Effector memory CD4-positive, alpha-beta T cell (primary cell): ENCODE measurements around the gene CEP112.

ENCODE experiments used
- DNase-seq, 3 donors: peaks; one replicate each; pipeline ENCODE4 v3.0.0-alpha.2; 2020
- H3K27ac ChIP-seq: 2 replicates; pipeline ENCODE4 v1.7.0; 2013; ENCODE audit warnings: mild to moderate bottlenecking, low read length, moderate library complexity; ENCODE audit not compliant: insufficient read depth, poor library complexity, severe bottlenecking
- H3K27me3 ChIP-seq: replicated peaks from 2 replicates; pipeline ENCODE4 v1.7.0; 2013; ENCODE audit warnings: mild to moderate bottlenecking, low read length; ENCODE audit not compliant: insufficient read depth, control insufficient read depth, poor library complexity, severe bottlenecking
- H3K36me3 ChIP-seq: 2 replicates; pipeline ENCODE4 v1.7.0; 2013; ENCODE audit warnings: mild to moderate bottlenecking, low read length, moderate library complexity; ENCODE audit not compliant: control insufficient read depth, insufficient read depth
- H3K4me1 ChIP-seq: 2 replicates; pipeline ENCODE4 v1.7.0; 2013; ENCODE audit warnings: low read length, mild to moderate bottlenecking; ENCODE audit not compliant: control insufficient read depth, insufficient read depth, poor library complexity, severe bottlenecking
- H3K4me3 ChIP-seq: 2 replicates; pipeline ENCODE4 v1.7.0; 2013; ENCODE audit warnings: low read length, low read depth, mild to moderate bottlenecking; ENCODE audit not compliant: insufficient read depth, poor library complexity, severe bottlenecking
- H3K9me3 ChIP-seq: 2 replicates; pipeline ENCODE4 v1.7.0; 2013; ENCODE audit warnings: mild to moderate bottlenecking, low read length, moderate library complexity; ENCODE audit not compliant: control insufficient read depth

Gene CEP112

DNA sequence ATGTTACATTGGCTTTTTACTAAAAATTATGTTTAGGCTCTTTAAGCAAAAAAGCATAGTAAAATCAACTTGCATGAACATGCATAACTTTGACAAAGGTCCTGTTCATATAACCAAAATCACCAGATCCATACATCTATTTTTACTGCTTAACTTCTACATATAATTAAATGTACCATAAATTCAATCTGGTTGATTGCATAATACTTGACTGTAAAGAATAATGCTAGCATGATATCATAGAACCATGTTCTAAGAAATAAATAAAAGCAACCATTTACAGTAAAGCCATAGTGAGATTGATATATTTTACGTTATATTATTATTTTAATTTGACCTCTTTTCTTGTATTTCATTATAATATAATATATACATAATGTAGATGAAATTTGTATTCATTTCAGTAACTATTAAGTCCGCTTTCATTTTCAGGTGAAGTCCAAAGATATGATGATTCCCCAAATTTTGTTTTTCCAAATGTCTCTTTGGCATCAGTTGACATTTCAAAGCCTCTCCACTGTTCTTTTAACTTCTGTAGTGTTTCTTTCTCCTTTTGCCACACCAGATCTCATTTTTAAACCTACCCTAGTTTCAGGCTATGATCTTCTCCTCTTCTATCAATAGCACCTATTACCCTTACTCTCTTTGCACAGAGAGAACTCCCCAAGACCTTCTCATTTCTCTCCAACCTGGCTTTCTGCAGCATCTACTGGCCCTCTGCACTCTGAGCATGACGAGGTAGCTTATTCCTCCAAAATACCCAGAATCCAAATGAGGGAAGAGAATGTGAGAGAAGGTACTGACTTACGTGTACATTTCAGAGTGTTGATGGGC lies 35.5 kb upstream of the CEP112 start:
- Histone ChIP-seq H3K4me1 (no peaks in the 10 kb centered on the region), H3K36me3 (no peaks in the 10 kb centered on the region), H3K27ac (no peak overlapping the region), H3K27me3 (no peaks in the 10 kb centered on the region), H3K4me3 (no peak overlapping the region), H3K9me3 (no peaks in the 10 kb centered on the region)
- DNase-seq = no peak

DNA sequence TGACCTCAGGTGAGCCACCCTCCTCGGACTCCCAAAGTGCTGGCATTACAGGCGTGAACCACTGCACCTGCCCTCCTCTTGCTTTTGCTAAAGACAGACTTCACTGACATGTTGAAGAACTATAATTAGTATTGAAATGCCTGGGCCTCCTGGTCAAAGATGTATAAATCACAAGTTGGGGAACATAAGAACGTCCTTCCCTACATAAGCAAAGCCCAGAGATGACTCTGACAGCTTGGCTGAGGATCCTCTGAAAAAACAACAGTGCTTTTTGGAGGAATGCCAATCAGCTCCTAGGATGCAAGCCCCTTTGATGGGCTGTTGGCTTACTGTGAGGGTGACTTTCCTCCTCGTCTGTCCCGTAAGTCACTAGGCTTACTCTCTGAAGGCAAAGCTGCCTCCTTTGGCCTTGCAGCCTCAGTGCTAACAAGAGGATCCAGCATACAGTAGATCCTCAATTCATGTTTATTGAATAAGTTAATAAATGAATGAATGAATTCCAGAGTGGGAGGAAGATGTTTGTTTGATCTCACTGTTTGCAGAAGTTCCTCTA lies 30.9 kb upstream of the CEP112 start:
- Histone ChIP-seq H3K4me3 (no peak overlapping the region), H3K36me3 (no peaks in the 10 kb centered on the region), H3K9me3 (no peaks in the 10 kb centered on the region), H3K27me3 (no peaks in the 10 kb centered on the region), H3K27ac (no peak overlapping the region), H3K4me1 (no peaks in the 10 kb centered on the region)
- DNase-seq = no peak

DNA sequence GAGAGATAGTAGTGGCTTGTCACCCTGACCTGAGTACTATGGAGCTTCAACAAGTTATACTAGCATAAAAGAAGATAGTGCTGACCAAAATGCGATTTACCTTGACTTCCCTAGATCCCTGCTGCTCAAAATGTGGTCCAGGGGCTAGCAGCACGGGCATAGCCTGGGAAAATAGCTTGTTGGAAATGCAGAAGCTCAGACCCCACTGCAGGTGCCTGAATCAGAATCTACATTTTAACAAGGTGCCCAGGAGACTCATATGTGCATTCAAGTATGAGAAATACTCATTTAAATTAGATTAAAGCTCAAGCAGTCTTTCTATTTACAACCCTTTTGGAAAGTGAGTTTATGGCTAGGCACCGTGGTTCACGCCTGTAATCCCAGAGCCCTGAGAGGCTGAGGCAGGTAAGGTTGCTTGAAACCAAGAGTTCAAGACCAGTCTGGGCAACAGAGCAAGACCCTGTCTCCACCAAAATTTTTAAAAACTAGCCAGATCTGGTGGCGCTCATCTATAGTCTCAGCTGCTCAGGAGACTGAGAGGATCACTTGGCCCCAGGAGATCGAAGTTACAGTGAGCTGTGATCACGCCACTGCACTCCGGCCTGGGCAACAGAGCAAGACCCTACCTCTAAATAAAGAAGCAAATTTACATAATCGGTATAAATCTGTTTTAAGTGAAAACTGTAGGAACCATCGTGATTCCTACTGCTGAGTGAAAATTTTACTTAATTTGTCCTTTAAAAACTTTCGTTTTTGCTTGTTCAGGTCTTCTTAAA lies 30.0 kb upstream of the CEP112 start:
- no peaks in the 10 kb centered on the region for H3K27me3 ChIP-seq

DNA sequence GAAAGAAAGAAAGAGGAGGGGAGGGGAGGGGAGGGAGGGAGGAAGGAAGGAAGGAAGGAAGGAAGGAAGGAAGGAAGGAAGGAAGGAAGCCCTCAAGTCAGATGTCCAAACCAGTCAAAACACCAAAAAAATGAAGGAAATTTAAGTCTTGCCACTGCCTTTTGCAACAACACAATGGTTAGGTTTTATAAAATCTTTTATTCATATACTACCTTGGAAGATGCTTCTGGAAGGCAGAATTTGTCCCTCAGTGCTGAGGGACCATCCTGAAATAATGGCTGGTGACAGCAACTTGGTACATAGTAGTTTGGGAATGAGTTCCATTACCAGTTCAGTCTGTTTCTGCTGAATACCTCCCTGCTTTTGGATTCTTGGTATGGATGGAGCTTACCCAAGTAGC lies 29.4 kb upstream of the CEP112 start:
- no peaks in the 10 kb centered on the region for H3K9me3 ChIP-seq
- no peak overlapping the region for H3K4me3 ChIP-seq
- H3K36me3 ChIP-seq = no peaks in the 10 kb centered on the region
- no peaks in the 10 kb centered on the region for H3K27me3 ChIP-seq
- no peaks in the 10 kb centered on the region for H3K4me1 ChIP-seq
- DNase-seq = no peak
- no peak overlapping the region for H3K27ac ChIP-seq

More for the DNA sequence above, 30.0 kb upstream of the CEP112 start:
- Histone ChIP-seq H3K27ac (no peak overlapping the region), H3K36me3 (no peaks in the 10 kb centered on the region), H3K9me3 (no peaks in the 10 kb centered on the region), H3K4me1 (no peaks in the 10 kb centered on the region), H3K4me3 (no peak overlapping the region)
- DNase-seq = no peak

DNA sequence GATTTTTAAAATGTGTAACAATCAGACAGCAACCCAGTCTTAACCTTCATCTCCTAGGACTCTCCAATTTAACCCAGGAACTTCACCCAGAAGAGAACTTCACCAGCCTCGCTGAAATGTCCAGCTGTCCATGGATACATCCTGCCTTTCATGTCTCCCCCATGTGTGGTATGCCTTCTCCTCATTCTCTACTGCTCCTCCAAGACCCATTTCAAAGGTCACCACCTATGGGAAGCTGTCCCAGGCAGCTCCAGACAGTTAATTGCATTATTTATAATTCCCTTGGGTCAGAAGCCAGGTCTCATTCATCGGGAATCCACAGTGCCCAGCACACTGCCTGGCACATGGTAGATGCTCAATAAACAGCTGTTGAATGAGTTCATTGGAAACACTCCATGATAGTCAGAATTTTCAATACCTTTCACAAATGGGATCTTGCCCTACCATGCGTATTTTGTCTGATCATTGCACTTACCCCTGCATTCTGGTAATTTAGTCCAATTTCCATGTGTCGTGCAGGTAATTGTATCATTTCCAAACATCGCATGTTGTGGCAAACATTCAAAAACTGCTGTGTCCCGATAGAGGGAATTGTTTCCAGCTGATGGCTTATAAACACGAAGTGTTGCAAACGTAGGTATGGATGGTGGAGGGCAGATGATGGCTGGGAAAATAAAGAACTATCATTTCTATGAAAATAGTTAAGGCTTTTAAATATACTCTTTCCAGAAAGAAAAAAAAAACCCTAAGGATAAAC lies 28.3 kb upstream of the CEP112 start:
- Histone ChIP-seq H3K4me1 (no peaks in the 10 kb centered on the region), H3K9me3 (no peaks in the 10 kb centered on the region), H3K36me3 (no peaks in the 10 kb centered on the region), H3K27me3 (no peaks in the 10 kb centered on the region), H3K27ac (no peak overlapping the region), H3K4me3 (no peak overlapping the region)
- no peak for DNase-seq

DNA sequence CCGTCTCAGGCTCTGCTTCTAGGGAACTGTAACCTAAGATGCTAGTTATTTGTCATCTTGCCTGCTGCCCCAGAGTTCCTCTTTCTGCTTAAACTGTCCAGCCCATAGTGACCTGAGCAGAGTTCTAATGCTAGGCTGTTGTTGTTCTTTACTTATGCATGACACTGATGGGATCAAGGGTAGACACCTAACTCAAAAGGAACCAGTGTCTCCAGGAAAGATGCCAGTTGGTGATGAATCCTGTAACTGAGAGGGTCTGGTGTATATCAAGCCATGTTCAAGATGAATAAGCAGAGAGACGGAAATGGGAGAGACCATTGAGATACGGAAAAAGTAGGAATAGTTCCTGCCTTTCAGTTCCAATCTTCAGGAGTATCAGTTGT lies 23.6 kb upstream of the CEP112 start:
- H3K27ac ChIP-seq = no peak overlapping the region
- H3K4me3 ChIP-seq = no peak overlapping the region
- DNase-seq = no peak
- H3K27me3 ChIP-seq = no peaks in the 10 kb centered on the region
- H3K4me1 ChIP-seq = no peaks in the 10 kb centered on the region
- no peaks in the 10 kb centered on the region for H3K36me3 ChIP-seq
- H3K9me3 ChIP-seq = no peaks in the 10 kb centered on the region

DNA sequence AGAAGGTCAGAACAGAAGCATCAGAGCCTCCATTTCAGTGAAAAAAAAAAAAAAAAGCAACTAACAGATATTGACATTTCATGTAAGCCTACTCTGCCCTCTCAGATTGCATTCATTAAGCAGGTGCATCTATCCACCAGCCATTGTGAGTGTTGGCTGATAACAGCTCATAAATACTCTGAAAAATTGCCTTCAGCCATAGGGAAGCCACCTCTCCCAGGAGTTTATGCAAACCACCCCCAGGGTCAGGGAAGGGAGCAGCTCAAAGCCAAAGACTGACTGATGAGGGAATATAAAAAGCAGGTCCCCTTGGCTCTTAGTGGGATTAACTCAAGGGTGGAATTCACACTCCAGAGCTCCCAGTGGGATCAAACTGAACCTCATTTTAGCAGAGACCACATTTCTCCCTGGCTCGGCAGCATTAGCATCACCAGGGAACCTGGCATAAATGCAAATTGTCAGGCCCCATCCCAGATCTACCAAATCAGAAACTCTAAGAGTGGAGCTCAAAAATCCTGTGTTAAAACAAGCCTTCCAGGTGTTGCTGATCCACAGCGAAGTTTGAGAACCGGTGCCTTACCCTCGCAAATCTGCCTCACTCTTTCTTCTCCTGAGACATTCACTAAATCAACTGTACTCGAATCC lies 23.1 kb upstream of the CEP112 start:
- Histone ChIP-seq H3K4me3 (no peak overlapping the region), H3K27me3 (no peaks in the 10 kb centered on the region), H3K4me1 (no peaks in the 10 kb centered on the region), H3K36me3 (no peaks in the 10 kb centered on the region), H3K27ac (no peak overlapping the region), H3K9me3 (no peaks in the 10 kb centered on the region)
- no peak for DNase-seq

DNA sequence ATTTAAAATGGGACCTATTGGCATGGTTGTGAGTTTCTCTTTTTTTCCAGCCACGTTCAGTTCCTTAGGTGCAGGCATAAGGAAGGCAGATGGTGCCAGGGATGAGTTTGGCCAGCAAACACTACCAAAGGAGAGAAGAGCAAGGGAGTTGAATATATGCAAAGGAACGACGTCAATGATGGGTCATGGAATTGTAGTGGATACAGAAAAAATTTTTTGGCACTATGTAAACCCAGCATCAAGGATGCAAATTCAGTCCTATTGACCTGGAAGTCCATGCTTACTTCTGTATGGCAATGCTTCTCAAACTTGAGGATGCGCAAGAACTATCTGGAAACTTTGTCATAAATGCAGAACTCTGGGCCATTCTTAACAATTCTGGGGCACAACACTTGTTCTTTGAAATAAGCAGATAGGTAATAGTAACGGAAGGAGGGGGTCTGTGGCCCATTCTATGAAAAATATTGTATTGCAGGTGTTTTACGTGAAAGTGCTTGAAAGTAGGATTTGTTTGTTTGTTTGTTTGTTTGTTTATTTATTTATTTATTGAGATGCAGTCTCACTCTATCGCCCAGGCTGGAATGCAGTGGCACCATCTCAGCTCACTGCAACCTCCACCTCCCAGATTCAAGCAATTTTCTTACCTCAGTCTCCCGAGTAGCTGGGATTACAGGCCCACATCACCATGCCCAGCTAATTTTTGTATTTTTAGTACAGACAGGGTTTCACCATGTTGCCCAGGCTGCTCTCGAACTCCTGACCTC lies 19.3 kb upstream of the CEP112 start:
- DNase-seq = no peak
- H3K27ac ChIP-seq = no peak overlapping the region
- no peaks in the 10 kb centered on the region for H3K36me3 ChIP-seq
- H3K27me3 ChIP-seq = no peaks in the 10 kb centered on the region
- H3K9me3 ChIP-seq = no peaks in the 10 kb centered on the region
- H3K4me3 ChIP-seq = no peak overlapping the region
- no peaks in the 10 kb centered on the region for H3K4me1 ChIP-seq

DNA sequence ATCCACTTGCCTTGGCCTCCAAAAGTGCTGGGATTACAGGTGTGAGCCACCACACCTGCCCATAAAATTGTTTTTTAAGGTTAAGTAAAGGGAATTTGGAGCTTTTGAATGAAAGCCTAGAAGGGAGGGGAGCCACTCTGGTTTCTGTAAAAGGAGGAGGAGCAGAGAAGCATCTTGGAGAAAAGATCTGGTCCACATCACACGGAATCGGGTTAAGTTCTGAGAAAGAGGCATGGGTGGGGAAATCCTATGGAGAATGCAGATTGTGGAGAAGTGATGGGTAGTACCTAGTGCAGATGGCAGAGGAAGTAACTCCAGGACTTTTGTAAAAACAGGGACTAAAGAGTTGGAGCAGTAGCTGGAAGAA lies 18.3 kb upstream of the CEP112 start:
- no peak overlapping the region for H3K4me3 ChIP-seq
- no peaks in the 10 kb centered on the region for H3K9me3 ChIP-seq
- no peak overlapping the region for H3K27ac ChIP-seq

More for the DNA sequence above, 18.3 kb upstream of the CEP112 start:
- Histone ChIP-seq H3K36me3 (no peaks in the 10 kb centered on the region), H3K4me1 (no peaks in the 10 kb centered on the region), H3K27me3 (no peaks in the 10 kb centered on the region)
- DNase-seq = no peak
